Mesendoderm (in vitro differentiated cells): ENCODE data around the gene GRID2.

Source experiments
- DNase-seq: peaks from one replicate; pipeline ENCODE4 v3.0.0; 2013
- H2AK5ac ChIP-seq: 2 replicates; pipeline ENCODE4 v1.6.1; 2013; ENCODE audit warnings: low read length, inconsistent platforms
- H2BK120ac ChIP-seq: 2 replicates; pipeline ENCODE4 v1.6.1; 2013; ENCODE audit warnings: low read depth, mild to moderate bottlenecking, low read length, moderate library complexity, mixed read lengths
- H2BK15ac ChIP-seq: replicated peaks from 2 replicates; pipeline ENCODE4 v1.6.1; 2013; ENCODE audit warnings: low read depth, mild to moderate bottlenecking, moderate library complexity
- H2BK5ac ChIP-seq: 2 replicates; pipeline ENCODE4 v1.6.1; 2013; ENCODE audit warnings: low read length, inconsistent platforms
- H3K18ac ChIP-seq: 2 replicates; pipeline ENCODE4 v1.6.1; 2013; ENCODE audit warnings: mild to moderate bottlenecking, low read length, mixed read lengths
- H3K23ac ChIP-seq: one replicate; pipeline ENCODE4 v1.6.1; 2013; ENCODE audit warnings: low read length
- H3K27ac ChIP-seq: 2 replicates; pipeline ENCODE4 v1.5.1; 2013; ENCODE audit warnings: low read depth, mild to moderate bottlenecking, inconsistent platforms, low read length, moderate library complexity
- H3K27me3 ChIP-seq: 2 replicates; pipeline ENCODE4 v1.6.1; 2013; ENCODE audit warnings: low read length, control low read depth, mild to moderate bottlenecking, inconsistent platforms; ENCODE audit not compliant: insufficient read depth, poor library complexity
- H3K36me3 ChIP-seq: 2 replicates; pipeline ENCODE4 v1.6.1; 2013; ENCODE audit warnings: low read length, inconsistent platforms; ENCODE audit not compliant: control insufficient read depth, insufficient read depth
- H3K4ac ChIP-seq: one replicate; pipeline ENCODE4 v1.6.1; 2013; ENCODE audit warnings: low read depth, mild to moderate bottlenecking, low read length, moderate library complexity
- H3K4me1 ChIP-seq: 2 replicates; pipeline ENCODE4 v1.6.1; 2013; ENCODE audit warnings: low read depth, low read length, inconsistent platforms; ENCODE audit not compliant: control insufficient read depth
- H3K4me2 ChIP-seq: 2 replicates; pipeline ENCODE4 v1.6.1; 2013; ENCODE audit warnings: low read length
- H3K4me3 ChIP-seq: 2 replicates; pipeline ENCODE4 v1.5.1; 2013; ENCODE audit warnings: mild to moderate bottlenecking, low read length
- H3K56ac ChIP-seq: one replicate; pipeline ENCODE4 v1.6.1; 2013; ENCODE audit warnings: low read length
- H3K79me1 ChIP-seq: 2 replicates; pipeline ENCODE4 v1.6.1; 2013; ENCODE audit warnings: low read length, inconsistent platforms
- H3K79me2 ChIP-seq: 2 replicates; pipeline ENCODE4 v1.6.1; 2013; ENCODE audit warnings: mild to moderate bottlenecking, low read length; ENCODE audit not compliant: control insufficient read depth, insufficient read depth
- H3K9ac ChIP-seq: 2 replicates; pipeline ENCODE4 v1.6.1; 2013; ENCODE audit warnings: low read length, inconsistent platforms
- H4K5ac ChIP-seq: one replicate; pipeline ENCODE4 v1.6.1; 2013; ENCODE audit warnings: low read length
- H4K8ac ChIP-seq: one replicate; pipeline ENCODE4 v1.6.1; 2013; ENCODE audit warnings: low read depth, mild to moderate bottlenecking, control low read depth, low read length, moderate library complexity
- WGBS: extraction: QIAGEN DNeasy Blood & Tissue Kit; methylation state at CpG from one replicate; pipeline ENCODE4 v1.1.7; 2013; ENCODE audit warnings: low lambda C conversion rate, missing lambda C conversion rate; ENCODE audit not compliant: insufficient coverage; ENCODE audit errors: extremely low coverage; 5-methylcytosine and 5-hydroxymethylcytosine counted together

The GRID2 gene

DNA sequence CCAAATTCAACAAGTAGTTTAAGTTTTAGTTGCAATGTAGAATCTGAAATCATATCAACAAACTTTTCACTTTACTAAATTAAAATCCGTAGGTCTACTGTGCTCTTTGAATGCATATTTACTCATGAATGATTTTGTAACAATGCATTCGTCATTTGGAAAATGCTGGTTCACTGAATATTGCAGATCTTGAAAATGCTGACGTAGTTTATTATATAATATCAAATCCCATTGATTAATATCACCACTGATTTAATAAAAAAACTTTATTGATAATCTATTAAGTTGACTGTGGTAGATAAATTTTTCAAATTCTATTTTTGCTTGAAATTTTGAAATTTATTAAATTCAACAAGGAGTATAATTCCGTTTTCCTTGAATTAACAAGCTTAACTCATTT, 540.0 kb downstream of the GRID2 start:
- Histone ChIP-seq H4K8ac (no peak overlapping the region), H2BK5ac (no peak overlapping the region), H3K27me3 (no peaks in the 10 kb centered on the region), H3K4me3 (no peak overlapping the region), H2AK5ac (no peak overlapping the region), H3K9ac (no peak overlapping the region), H3K36me3 (no peaks in the 10 kb centered on the region), H3K4ac (no peak overlapping the region), H3K56ac (no peak overlapping the region), H3K79me1 (no peaks in the 10 kb centered on the region), H3K4me1 (no peaks in the 10 kb centered on the region), H3K18ac (no peak overlapping the region), H2BK120ac (no peak overlapping the region), H3K27ac (no peak overlapping the region), H3K4me2 (no peak overlapping the region), H2BK15ac (no peak overlapping the region), H3K79me2 (no peaks in the 10 kb centered on the region), H4K5ac (no peak overlapping the region), H3K23ac (no peak overlapping the region)
- no peak for DNase-seq
- no CpG with 5 or more reads among the region's 4 CpGs for WGBS

DNA sequence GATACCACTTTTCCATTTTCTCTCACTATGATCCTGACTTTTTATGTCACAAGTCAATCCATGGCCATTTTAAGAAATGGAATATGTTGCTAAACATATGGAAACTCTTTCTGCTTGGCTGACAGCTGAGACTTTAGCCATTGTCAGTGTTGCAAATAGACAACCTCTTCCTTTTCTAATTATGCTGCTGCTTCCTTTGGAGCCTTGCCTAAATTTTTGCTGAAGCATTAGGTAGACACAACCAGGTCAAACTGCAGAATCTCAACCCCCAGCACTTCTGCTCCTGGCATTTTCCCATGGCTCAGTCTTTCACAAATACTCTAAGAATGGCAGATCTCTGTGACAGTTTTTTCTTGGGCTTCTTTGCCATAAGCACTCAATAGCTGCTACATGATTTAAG, 543.3 kb downstream of the GRID2 start:
- Histone ChIP-seq H2BK120ac (no peak overlapping the region), H3K27me3 (no peaks in the 10 kb centered on the region), H3K9ac (no peak overlapping the region), H3K27ac (no peak overlapping the region), H3K4ac (no peak overlapping the region), H3K23ac (no peak overlapping the region), H3K36me3 (no peaks in the 10 kb centered on the region), H3K56ac (no peak overlapping the region), H4K8ac (no peak overlapping the region), H3K4me1 (no peaks in the 10 kb centered on the region), H3K79me2 (no peaks in the 10 kb centered on the region), H2BK15ac (no peak overlapping the region), H4K5ac (no peak overlapping the region), H2AK5ac (no peak overlapping the region), H2BK5ac (no peak overlapping the region), H3K4me3 (no peak overlapping the region), H3K4me2 (no peak overlapping the region), H3K79me1 (no peaks in the 10 kb centered on the region), H3K18ac (peak overlapping the region; percentile 60)
- DNase-seq, result no peak

DNA sequence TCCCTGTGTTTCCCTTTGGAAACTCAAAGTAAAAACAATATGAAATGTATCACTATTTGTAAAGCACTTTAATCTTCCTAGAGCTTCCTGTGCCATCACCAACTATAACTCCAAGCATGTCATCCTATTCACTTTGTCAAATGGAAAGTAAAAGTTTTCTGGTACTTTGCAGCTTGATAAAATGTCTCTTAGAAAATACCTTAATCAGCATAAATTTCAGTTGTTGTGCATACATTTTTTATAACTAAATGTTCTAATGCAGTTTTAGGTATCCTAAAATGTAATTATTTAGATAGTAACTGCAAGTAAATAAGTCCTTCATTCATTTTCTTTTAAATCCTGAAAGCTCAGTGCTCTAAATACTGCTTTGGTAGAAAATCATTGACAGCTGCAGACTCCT, 558.7 kb downstream of the GRID2 start:
- no peaks in the 10 kb centered on the region for H3K36me3 ChIP-seq
- DNase-seq, result no peak
- H2BK15ac ChIP-seq, result no peak overlapping the region
- no peak overlapping the region for H4K8ac ChIP-seq
- no peak overlapping the region for H3K4me2 ChIP-seq
- no peaks in the 10 kb centered on the region for H3K27me3 ChIP-seq
- H3K4me1 ChIP-seq, result no peaks in the 10 kb centered on the region
- H3K9ac ChIP-seq, result no peak overlapping the region
- H2BK5ac ChIP-seq, result no peak overlapping the region
- no peak overlapping the region for H3K4me3 ChIP-seq
- no peak overlapping the region for H3K27ac ChIP-seq
- H3K79me2 ChIP-seq, result no peaks in the 10 kb centered on the region
- H2AK5ac ChIP-seq, result no peak overlapping the region
- H3K23ac ChIP-seq, result no peak overlapping the region
- no peaks in the 10 kb centered on the region for H3K79me1 ChIP-seq
- H3K4ac ChIP-seq, result no peak overlapping the region
- H4K5ac ChIP-seq, result no peak overlapping the region
- H3K56ac ChIP-seq, result no peak overlapping the region
- H3K18ac ChIP-seq, result no peak overlapping the region
- H2BK120ac ChIP-seq, result no peak overlapping the region

DNA sequence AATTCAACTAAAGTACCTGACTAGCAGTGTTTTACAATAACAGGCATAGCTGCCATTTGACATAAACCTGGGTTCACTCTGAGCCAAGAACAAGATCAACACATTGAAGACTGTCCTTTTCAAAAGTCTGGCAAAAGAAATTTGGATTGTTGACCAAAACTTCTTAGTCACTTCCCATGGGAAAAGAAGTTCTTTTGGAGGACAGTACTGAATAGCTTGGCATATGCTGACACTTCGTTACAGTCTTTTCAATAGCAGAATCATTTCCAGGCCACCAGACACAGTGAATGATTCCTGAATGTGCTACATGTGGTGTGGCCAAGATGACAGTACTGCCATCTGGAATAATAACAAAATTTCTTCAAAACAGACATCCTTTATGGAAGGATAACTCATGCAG, 560.3 kb downstream of the GRID2 start:
- H3K56ac ChIP-seq, result no peak overlapping the region
- H2BK15ac ChIP-seq, result no peak overlapping the region
- H2AK5ac ChIP-seq, result no peak overlapping the region
- H4K5ac ChIP-seq, result no peak overlapping the region
- H4K8ac ChIP-seq, result no peak overlapping the region
- no peak overlapping the region for H3K23ac ChIP-seq
- H3K27ac ChIP-seq, result no peak overlapping the region
- no peak overlapping the region for H3K4ac ChIP-seq
- H3K36me3 ChIP-seq, result no peaks in the 10 kb centered on the region
- H3K4me2 ChIP-seq, result no peak overlapping the region
- H3K79me2 ChIP-seq, result no peaks in the 10 kb centered on the region
- no peak overlapping the region for H3K9ac ChIP-seq
- no peak for DNase-seq
- no peak overlapping the region for H2BK120ac ChIP-seq
- no peak overlapping the region for H3K4me3 ChIP-seq
- H3K27me3 ChIP-seq, result no peaks in the 10 kb centered on the region
- H3K18ac ChIP-seq, result no peak overlapping the region
- no CpG with 5 or more reads among the region's 1 CpG for WGBS
- no peak overlapping the region for H2BK5ac ChIP-seq
- H3K4me1 ChIP-seq, result no peaks in the 10 kb centered on the region
- H3K79me1 ChIP-seq, result no peaks in the 10 kb centered on the region

DNA sequence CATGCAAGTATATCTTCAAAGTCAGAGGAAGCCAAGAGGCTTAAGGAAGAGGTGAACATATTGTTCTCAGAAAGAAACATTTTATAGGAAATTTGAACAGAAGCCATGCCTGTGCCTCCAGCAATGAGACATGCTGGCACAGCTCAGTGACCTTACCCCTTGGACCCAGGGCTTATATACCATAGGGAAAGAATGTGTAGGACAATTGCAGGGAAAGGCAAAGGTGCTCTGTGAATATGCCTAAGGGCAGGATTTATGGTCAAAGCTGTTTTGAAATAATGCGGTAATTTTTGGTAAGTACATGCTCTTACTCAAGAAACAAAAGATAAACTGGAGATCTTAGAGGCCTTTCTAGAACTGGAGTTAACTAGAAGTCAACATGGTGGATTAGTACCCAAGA, 568.8 kb downstream of the GRID2 start:
- H3K36me3 ChIP-seq, result no peaks in the 10 kb centered on the region
- no peak overlapping the region for H3K23ac ChIP-seq
- no peak overlapping the region for H3K4me2 ChIP-seq
- H3K27ac ChIP-seq, result no peak overlapping the region
- no peak overlapping the region for H2AK5ac ChIP-seq
- no peak overlapping the region for H3K56ac ChIP-seq
- H3K79me2 ChIP-seq, result no peaks in the 10 kb centered on the region
- no peak overlapping the region for H3K9ac ChIP-seq
- no peaks in the 10 kb centered on the region for H3K4me1 ChIP-seq
- H3K27me3 ChIP-seq, result no peaks in the 10 kb centered on the region
- no peak overlapping the region for H3K4me3 ChIP-seq
- H2BK120ac ChIP-seq, result no peak overlapping the region
- DNase-seq, result no peak
- H4K5ac ChIP-seq, result no peak overlapping the region
- H3K79me1 ChIP-seq, result no peaks in the 10 kb centered on the region
- no peak overlapping the region for H2BK5ac ChIP-seq
- H2BK15ac ChIP-seq, result no peak overlapping the region
- H3K4ac ChIP-seq, result no peak overlapping the region
- no CpG with 5 or more reads among the region's 1 CpG for WGBS
- no peak overlapping the region for H3K18ac ChIP-seq
- H4K8ac ChIP-seq, result no peak overlapping the region

DNA sequence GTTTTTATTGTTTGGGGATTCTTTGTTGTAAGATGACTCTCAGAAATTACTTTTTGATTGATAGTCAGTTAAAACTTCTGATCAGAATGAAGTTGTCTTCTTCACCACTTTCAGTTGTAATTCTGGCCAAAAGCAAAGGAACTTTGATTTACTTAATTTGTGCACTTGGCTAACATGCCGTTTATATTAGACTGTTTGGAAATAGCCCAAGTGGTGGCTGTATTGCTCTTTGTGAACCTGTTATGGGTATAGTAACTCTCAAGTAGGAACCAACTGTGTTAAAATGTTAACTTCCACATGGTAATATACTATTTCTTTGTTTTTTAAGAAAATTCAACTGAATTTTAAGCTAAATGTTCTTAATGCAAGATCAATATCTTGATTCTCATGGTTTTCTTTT, 581.9 kb downstream of the GRID2 start:
- Histone ChIP-seq H3K27me3 (no peaks in the 10 kb centered on the region), H2BK120ac (no peak overlapping the region), H3K18ac (no peak overlapping the region), H2BK5ac (no peak overlapping the region), H3K4me1 (no peaks in the 10 kb centered on the region), H3K27ac (no peak overlapping the region), H3K56ac (no peak overlapping the region), H3K23ac (no peak overlapping the region), H4K5ac (no peak overlapping the region), H3K79me2 (no peaks in the 10 kb centered on the region), H3K4me2 (no peak overlapping the region), H4K8ac (no peak overlapping the region), H3K9ac (no peak overlapping the region), H2BK15ac (no peak overlapping the region), H3K79me1 (peaks cover 2% of the 10 kb centered on the region), H3K36me3 (no peaks in the 10 kb centered on the region), H3K4ac (no peak overlapping the region), H3K4me3 (no peak overlapping the region), H2AK5ac (no peak overlapping the region)
- no CpG with 5 or more reads among the region's 1 CpG for WGBS
- no peak for DNase-seq
